ENCODE data around the gene WNT8A.
A peak's percentile ranks its signal among the peaks of the same experiment; 100 is the strongest.
"Not testable (repeated sequence)": the region's sequence is repeated elsewhere in the genome, so short reads cannot be mapped to it uniquely, and the experiment has no call there.

The WNT8A gene, protein sequence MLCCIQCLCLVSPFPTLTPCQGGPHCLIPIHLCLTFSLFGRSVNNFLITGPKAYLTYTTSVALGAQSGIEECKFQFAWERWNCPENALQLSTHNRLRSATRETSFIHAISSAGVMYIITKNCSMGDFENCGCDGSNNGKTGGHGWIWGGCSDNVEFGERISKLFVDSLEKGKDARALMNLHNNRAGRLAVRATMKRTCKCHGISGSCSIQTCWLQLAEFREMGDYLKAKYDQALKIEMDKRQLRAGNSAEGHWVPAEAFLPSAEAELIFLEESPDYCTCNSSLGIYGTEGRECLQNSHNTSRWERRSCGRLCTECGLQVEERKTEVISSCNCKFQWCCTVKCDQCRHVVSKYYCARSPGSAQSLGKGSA

DNA sequence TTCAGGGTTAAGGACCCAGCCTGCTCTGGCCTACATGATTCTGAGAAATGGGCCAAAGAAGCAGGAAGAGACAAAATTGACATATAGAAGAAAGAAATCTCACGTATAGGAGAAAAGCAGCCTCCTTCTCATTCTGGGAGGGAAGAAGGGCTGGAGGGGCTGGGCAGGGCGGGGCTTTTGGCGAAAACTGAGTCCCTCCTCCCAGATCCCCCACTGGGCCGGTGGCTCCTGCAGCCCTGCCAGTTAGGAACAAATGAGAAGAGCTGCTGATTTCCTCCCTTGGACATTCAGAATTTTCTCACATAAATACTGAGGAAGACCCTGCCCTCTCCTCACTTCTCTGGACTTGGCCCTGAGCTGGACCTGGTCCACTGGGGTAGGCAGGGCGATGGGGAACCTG, at the start of gene WNT8A:
WNT8A (plus strand) TSS at position 332 of the 400 bp plus-strand sequence. CDS start 95 bp downstream, outside the sequence.
- DNase-seq = no peak

DNA sequence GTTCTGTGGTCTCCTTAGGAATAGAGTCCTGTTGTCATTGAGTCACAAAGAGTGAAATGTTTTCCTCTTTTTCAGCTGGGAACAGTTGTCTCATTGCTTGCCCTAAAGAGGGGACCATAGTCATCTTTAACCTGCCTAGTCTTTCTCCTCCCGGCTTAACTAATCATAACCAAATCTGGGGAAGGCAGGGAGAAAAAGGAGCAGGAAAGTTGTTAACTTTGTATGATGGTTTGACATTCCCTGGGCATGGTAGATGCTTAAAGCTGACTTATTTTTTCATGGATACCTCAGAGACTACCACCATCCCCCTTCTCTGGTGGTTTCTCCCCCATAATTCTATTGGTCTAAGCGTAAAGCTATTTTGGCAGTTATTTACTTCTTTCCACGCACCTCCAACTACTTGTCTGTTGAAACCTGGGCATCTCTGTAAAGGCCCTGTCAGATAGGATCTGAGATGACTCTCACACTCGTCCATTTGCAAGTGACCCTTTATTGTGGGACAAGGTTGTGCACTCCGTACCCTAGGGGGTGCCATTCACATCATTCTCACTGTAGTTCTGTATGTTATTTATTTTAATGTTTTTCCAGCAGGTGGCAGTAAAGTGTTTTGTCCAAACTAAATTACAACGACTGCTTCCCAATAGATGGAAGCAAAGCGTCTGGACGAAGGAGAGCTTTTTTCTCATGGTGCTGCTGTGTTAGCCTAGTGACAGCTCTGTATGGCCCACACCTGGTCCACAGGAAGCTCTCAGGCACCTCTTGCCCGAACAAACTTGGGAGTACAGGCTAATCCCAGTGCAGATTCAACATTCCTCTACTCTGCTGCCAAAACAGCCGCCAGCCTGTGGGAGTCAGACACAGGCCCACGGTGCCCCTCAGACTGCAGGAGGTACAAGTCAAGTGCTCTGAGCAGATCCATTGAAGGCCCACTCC, 48.0 kb upstream of the WNT8A start:
- DNase-seq = peak; percentile 60

DNA sequence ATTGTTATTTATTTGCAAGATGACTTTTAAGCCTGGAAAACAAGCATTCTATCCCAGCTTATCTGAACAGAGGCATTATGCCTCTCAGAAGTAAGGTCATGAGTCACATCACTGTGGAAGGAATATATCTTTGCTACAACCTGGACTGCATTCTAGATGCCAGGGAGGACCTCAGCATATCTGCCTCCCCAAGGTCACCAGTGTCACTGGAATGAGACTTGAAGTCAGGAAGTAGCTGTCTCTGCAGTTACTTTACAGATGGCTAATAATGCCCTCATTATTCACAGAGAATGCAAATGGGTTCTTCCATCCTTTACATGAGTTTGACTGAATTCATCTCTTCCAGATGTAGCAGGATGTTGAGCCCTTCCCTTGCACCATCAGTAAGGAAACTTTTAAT, 46.6 kb upstream of the WNT8A start:
- no peak for DNase-seq

DNA sequence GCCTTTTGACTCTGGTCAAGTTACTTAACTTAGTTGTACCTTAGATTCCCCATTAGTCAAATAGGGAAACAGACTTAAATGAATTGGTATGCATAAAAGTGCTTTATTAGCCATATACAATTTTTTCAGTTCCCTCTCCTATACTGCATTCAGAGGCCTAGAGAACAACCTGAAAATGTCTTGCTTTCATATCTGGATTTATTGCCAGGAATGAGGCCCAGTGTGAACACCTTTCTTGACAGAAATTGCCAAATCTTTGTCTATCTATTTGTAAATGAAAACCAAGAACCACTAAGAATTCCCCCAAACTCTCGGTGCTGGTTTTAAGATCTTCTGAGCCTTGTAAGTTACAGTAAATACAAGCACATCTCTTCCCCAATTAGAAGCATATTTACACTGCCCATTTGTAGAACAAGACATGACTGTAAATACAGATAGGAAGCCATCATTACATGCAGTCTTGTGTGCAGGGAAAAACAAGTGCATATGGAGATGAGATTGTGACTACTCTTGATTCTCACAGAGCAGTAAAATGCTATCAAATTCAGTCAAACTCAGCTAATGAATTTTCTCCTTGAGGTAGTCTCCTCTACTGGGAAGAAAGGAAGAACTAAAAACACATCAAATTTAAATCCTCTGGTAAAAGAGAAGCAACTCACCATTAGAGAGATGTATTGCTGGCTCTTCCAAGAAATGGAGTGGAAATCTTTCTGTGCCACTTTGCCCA, 45.8 kb upstream of the WNT8A start:
- no peak for DNase-seq

DNA sequence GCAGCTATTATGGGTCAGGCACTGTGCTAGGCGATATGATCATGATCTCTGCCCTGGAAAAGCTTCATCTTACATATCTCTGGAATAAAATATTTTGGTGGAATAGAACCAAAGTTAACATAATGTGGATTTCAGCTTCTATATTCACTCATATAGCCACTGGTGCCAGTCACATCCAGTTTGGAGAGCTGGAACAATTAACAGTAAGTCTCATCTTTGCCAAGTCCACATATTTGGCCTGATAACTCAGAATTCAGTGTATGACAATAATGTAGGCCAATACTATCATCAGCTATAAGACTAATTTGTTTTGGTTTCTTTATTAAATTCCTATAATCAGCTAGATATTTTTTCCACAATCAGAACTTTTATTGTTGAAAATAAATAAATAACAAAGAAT, 45.0 kb upstream of the WNT8A start:
- DNase-seq = no peak

DNA sequence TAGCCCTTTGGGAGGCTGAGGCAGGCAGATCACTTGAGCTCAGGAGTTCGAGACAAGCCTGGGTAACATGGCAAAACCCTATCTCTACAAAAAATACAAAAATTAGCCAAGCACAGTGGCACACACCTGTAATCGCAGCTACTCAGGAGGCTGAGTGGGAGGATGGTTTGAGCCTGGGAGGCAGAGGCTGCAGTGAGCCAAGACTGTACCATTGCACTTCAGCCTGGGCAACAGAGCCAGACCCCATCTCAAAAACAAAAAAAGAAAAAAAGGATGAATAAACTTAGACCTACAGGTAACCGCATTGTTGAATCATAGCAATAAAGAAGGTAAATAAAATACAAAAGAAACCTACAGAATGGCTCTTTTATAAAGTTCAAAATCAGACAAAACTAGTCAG, 38.5 kb upstream of the WNT8A start:
- not testable (repeated sequence) for DNase-seq

DNA sequence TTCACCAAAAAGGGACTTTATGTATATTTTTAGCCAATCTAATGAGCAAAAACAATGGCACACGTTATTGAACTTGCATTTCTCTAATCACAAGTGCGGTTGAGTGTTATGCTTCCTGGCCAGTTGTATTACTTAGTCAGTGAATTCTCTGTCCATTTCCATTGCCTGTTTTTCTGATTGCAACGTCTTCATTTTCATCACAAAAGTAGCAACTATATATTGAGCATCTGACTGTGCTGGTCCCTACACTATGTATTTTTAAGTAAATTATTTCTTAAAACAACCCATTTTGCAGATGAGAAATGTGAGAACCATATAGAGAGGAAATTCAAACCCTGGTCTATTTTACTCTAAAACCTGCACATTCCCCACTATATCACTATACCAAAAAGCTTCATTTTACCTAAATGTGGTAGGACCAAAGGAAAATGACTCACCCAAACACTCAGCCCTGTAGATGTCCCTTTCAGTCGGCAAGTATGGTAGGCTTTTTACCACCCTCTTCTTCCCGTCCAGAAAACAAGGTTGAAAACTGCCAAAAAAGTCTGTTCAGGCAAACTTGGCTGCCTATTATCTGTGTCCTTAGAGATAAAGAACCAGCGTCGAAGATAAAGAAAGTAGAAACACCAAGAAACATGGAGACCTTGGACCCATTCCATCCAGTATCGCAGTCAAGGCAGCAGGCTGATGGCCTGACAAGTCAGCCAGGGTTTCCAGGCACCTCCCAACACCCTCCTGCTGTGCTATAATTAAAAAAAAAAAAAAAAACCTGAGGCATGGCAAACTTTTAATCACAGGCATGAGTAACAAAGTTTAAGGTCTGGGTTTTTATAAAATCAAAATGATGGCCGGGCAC, 32.2 kb upstream of the WNT8A start:
- no peak for DNase-seq

DNA sequence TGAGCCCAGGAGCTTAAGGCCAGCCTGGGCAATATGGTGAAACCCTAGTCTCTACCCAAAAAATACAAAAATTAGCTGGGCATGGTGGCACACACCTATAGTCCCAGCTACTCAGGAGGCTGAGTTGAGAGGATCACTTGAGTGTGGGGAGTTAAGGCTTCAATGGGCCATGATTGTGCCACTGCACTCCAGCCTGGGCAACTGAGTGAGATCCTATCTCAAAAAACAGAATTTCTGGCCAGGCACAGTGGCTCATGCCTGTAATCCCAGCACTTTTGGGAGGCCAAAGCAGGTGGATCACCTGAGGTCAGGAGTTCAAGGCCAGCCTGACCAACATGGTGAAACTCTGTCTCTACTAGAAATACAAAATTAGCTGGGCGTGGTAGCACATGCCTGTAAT, 31.1 kb upstream of the WNT8A start:
- DNase-seq = not testable (repeated sequence)

DNA sequence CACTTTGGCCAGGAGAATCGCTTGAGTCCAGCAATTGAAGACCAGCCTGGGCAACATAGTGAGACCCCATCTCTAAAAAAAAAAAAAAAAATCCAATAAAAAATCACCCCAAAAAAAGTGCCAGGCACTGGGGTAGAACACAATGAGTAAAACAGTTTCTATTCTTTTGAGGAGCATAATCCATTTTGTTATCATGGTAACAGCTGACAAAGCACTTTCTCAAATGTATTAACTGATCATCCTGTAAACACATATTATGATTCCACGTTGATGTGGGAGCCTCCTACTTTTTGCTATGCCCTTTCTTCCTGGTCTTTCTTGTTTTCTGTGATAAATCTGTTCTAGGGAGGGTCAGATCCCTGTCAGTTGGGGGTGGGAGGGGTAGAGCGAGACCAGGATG, 30.3 kb upstream of the WNT8A start:
- DNase-seq = no peak

DNA sequence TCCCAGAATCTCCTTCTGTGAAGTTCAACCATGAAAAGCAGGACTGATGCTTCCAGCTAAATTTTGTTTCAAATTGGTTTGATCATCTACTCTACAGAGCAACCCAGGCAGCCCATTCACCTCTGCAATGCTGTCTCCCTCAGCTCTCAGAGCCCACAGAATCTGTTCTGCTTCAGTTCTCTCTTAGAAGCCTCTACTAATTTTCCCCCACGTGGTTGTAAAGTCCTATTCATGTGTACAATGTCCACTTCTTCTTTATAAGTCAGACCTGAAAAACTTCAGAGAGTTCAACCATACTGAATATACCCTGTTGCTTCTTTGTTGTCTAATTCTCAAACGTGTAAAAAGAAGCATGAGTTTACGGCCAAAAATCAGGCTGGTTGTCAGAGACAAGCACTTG, 29.6 kb upstream of the WNT8A start:
- no peak for DNase-seq

DNA sequence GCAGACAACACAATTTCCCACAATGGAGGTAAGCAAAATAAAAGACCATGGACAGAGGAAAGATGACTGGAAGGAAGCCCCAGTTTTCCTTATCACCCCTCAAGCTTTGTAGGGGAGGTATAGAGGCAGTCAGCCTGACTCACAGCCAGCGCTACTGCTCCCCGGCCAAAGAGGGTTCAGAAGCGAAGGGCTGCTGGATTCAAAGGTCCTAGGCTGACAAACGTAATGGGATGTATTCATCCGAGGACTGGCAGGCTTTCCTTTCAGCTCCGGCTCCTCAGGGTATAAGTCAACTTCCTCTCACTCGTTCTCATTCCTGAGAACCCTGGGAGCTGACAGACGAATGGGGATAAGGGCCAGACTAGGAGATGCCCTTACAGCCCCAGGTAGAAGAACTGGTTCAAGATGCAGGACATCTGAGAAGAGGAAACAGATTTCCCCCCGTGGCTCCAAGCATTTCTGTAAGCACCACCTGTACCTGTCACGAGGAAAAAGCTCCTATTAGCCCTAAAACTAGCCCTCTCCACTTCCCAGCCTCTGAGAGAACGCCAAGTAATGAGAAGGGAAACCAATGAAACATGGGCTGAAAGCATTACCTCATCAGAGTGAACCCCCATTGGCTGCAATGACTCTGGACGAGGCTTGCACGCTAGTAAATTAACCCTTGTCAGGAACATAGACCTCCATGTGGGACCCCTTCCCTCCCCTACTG, 28.8 kb upstream of the WNT8A start:
- DNase-seq = no peak

DNA sequence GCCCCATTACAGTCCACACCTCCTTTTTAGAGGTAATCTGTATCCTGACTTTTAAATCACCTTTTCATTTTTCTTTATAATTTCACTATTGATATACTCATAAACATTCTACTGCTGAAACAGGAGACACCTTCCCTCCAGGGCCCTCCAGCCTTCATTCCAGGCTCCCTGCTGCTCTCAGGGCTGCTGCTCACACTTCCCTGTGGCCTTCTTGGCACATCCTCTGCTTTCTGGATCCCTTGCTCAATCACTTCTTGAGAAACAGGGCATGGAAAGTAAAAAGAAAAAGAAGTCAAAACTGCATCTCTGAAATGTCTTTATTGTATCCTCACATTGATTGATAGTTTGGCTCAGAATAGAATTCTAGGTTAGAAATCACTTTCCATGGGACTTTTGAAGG, 19.3 kb upstream of the WNT8A start:
- no peak for DNase-seq

DNA sequence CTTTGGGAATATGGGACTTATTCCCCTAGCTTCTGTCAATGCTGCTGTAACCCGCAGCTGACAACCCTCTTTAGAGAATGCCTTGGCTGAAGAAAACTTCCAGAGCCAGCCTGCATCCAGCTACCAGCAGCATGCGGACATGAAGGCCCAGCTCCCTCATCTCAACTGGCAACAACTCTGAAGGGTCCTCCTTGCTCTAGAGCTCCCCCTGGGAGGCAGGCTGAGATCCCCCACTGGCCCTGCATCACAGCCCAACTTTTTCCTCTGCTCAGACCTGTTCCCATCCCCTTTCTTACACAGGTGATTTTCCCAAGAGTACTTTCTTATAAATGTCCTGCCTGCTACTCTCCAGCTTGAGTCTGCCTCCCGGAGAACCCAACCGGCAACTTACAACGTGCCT, 18.7 kb upstream of the WNT8A start:
- DNase-seq = peak; percentile 38

DNA sequence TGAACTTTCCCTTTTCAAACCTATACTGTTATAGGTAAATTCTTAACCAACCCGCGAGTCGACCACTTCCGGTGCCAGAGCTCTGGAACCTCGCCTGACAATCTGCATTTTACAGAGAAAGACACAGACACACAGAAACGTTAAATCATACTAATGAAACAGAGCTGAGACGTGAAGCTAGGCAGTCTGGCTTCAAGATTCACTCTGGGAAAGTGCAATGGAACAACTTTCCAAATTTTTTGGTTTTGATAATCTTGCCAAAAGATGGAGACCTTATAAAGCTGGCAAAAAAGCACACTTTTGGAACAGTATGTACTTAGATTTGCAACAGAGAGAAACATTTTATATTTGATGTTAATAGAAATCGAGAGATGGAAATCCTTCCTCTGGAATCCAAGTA, 15.9 kb upstream of the WNT8A start:
- no peak for DNase-seq

DNA sequence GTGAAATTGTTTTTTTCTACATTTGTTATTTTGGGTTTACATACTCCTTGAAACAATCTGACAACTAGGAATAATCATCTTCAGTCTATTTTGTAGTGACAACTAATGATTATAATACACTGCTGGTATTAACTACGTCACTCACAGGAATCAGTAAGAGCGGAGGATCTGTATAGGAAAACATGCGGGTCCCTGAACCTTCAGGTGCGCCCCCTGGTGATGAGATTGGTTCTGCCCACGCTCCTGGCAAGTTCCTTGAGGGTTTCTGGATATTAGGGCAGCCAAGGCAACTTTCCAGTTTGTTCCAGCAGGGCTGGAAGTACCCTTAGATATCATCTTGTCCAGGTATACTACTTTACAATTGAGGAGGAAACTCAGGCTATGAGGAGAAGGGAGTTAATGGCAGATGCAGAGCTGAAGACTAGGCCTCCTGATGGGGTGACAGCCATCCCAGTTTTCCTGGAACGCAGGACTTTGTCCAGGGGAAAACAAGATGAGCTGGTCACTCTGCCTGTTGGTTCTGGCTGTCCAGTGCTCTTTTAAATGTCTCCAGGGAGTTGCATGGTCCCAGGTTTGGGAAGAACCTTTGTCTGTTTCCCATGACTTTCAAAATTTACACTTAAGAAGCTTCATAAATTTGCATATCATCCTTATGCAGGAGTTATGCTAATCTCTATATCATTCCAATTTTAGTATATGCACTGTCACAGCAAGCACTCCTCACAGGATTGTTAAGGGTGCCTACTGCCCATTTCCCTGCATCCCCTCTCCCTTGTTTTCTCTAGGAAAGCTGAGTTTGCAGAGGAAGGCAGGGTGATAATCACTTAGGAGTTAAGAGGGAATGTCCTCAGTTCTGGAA, 14.9 kb upstream of the WNT8A start:
- peak; percentile 88 for DNase-seq

DNA sequence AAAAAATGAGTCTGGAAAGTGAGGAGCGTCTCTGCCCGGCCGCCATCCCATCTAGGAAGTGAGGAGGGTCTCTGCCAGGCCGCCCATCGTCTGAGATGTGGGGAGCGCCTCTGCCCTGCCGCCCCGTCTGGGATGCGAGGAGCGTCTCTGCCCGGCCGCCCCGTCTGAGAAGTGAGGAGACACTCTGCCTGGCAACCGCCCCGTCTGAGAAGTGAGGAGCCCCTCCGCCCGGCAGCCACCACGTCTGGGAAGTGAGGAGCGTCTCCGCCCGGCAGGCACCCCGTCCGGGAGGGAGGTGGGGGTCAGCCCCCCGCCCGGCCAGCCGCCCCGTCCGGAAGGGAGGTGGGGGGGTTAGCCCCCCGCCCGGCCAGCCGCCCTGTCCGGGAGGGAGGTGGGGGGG, 13.8 kb upstream of the WNT8A start:
- DNase-seq = not testable (repeated sequence)

DNA sequence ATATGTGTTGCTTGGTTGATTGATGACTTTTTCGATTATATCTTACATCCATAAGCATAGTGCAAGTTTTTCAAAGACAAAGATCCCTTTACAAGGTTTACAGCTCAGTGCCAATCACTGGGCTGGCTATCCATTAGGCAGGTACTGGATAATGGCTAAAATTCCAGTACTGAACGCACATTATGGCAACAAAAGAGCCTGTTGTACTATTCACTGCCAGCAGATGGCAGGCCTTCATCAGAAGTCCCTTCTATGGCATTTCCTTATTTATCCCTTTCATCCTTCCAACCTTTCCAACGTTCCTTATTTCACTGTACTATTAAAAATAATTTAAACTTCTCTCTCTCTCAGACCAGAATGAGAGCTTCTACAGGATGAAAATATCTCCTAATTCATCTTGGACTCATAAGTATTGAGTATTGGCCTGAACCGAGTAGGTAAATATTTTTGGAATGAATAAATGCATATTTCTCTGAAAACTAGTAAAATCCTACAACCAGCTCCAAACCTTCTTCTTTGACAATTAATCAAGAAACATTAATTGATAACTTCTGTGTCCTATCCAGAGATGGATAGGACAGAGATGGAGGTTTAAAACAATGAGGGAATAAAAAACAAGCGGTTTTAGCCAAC, 6.7 kb upstream of the WNT8A start:
- DNase-seq = peak; percentile 71

DNA sequence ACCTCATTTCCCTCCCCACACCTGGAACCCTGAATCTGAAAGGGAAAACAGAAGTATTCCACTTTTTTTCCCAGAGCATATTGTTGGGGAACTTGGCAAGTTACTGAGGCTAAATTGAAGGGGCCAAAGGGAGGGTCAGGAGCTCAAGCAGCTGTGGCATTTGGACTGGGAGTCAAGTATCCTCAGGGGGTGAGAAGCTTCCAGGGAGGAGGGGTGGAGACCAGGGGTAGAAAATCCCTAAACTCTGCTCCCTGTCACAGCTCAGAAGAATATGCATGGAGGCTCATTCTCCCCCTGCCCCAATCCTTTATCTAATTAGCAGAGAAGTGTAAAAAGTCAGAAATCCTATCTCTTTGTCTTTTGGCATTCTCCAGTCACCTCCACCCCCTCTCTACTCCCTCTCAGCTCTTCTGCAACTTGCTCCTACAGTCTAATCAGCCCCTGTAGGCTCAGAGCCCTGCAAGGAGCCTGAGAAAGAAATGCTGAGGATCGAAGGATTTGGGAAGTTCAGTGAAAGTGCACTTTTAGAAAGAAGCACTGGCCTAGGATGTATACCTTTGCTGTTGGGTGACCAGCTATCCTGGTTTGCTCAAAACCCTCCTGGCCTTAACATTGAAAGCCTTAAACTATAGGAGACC, 5.7 kb upstream of the WNT8A start:
- DNase-seq = no peak

DNA sequence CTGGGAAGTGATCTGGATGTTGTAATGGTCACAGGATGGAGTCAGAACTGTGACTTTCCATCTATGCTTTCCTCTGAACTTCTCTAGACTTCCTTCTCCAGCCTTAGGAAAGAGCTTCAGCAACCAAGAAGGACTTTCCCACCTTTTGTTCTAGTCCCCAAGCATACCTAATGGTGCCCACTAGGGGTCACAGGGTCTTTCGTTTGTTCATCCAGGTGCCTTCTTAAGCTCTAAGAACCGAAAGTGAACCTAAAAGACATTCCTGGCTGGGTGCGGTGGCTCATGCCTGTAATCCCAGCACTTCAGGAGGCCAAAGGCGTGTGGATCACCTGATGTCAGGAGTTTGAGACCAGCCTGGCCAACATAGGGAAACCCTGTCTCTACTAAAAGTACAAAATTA, 1.8 kb upstream of the WNT8A start:
- DNase-seq = no peak

DNA sequence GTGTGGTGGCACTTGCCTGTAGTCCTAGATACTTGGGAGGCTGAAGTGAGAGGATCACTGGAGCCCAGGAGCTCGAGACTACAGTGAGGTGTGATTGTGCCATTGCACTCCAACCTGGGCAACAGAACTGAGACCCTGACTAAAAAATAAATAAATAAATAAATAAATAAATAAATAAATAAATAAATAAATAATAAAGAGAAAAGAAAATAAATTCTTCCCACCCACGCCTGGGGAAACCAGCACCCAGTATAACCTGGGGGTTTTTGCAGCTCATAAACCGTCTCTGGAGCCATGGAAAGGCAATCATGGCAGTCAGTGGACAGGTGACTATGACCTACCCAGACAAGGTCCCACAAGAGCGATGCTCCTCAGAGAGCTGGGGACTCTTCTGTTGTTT, 7.9 kb downstream of the WNT8A start:
- DNase-seq = no peak
